SK-N-SH treated with all-trans-retinoic acid at 6 μM for 48 hours (cell line): ENCODE measurements around the gene SMARCA4.
"Not testable (repeated sequence)": the region's sequence is repeated elsewhere in the genome, so short reads cannot be mapped to it uniquely, and the experiment has no call there.

Experiments
- ATAC-seq: fragments of 200-7000 bp; cut with Tn5 transposase; 3 replicates; pipeline ENCODE4 v1.9.1; 2020; ENCODE audit warnings: mild to moderate bottlenecking, moderate library complexity
- ARNTL ChIP-seq: fragments of 450-650 bp; formaldehyde crosslinking; IDR thresholded peaks from 2 replicates; pipeline ENCODE4 v1.5.0; 2020; ENCODE audit warnings: low read depth, mild to moderate bottlenecking, moderate library complexity, borderline replicate concordance
- ESRRG ChIP-seq: fragments of 250-450 bp; sonication (Bioruptor Pico); IDR thresholded peaks from 2 replicates; pipeline ENCODE4 v1.6.1; 2021; ENCODE audit warnings: mild to moderate bottlenecking
- GLIS3 ChIP-seq: fragments of 250-450 bp; sonication (Bioruptor Pico); IDR thresholded peaks from 2 replicates; pipeline ENCODE4 v1.5.0; 2020; ENCODE audit warnings: mild to moderate bottlenecking, moderate library complexity
- OSR1 ChIP-seq: fragments of 250-450 bp; sonication (Bioruptor Pico); IDR thresholded peaks from 2 replicates; pipeline ENCODE4 v1.8.0; 2022; ENCODE audit warnings: moderate library complexity, mild to moderate bottlenecking, inconsistent platforms
- PPARA ChIP-seq: fragments of 250-450 bp; sonication (Bioruptor Pico); IDR thresholded peaks from 2 replicates; pipeline ENCODE4 v1.5.0; 2020; ENCODE audit warnings: mild to moderate bottlenecking, borderline replicate concordance
- SNAI2 ChIP-seq: fragments of 250-450 bp; sonication (Bioruptor Pico); IDR thresholded peaks from 2 replicates; pipeline ENCODE4 v1.5.0; 2020; ENCODE audit warnings: mild to moderate bottlenecking, moderate library complexity
- TCF4 ChIP-seq: fragments of 250-450 bp; sonication (Bioruptor Pico); IDR thresholded peaks from 2 replicates; pipeline ENCODE4 v1.8.0; 2021; ENCODE audit warnings: mild to moderate bottlenecking, moderate library complexity, borderline replicate concordance
- ZC3H10 ChIP-seq: fragments of 250-450 bp; sonication (Bioruptor Pico); IDR thresholded peaks from 2 replicates; pipeline ENCODE4 v1.5.1; 2021; ENCODE audit warnings: mild to moderate bottlenecking, moderate library complexity
- ZFP3 ChIP-seq: fragments of 250-450 bp; sonication (Bioruptor Pico); IDR thresholded peaks from 2 replicates; pipeline ENCODE4 v1.5.0; 2020; ENCODE audit warnings: mild to moderate bottlenecking, moderate library complexity
- ZFP30 ChIP-seq: fragments of 450-650 bp; formaldehyde crosslinking; IDR thresholded peaks from 2 replicates; pipeline ENCODE4 v1.5.0; 2022; ENCODE audit warnings: mild to moderate bottlenecking, moderate library complexity
- ZNF565 ChIP-seq: fragments of 450-650 bp; formaldehyde crosslinking; conservative IDR thresholded peaks from 2 replicates; pipeline ENCODE4 v1.5.0; 2020; ENCODE audit warnings: low read depth, mild to moderate bottlenecking, moderate library complexity
- ZNF8 ChIP-seq: fragments of 450-650 bp; formaldehyde crosslinking; IDR thresholded peaks from 2 replicates; pipeline ENCODE4 v1.5.0; 2020; ENCODE audit warnings: mild to moderate bottlenecking, moderate library complexity
- TF ChIP-seq, protein P1 (sequence below): fragments of 250-450 bp; sonication (Bioruptor Pico); IDR thresholded peaks from 2 replicates; pipeline ENCODE4 v1.5.0; 2020; ENCODE audit warnings: mild to moderate bottlenecking, moderate library complexity
- TF ChIP-seq, protein P2 (sequence below): fragments of 250-450 bp; sonication (Bioruptor Pico); IDR thresholded peaks from 2 replicates; pipeline ENCODE4 v1.8.0; 2021; ENCODE audit warnings: low read depth, mild to moderate bottlenecking, moderate library complexity, borderline replicate concordance
- TF ChIP-seq, protein P3 (sequence below): fragments of 250-450 bp; sonication (Bioruptor Pico); IDR thresholded peaks from 2 replicates; pipeline ENCODE4 v1.5.1; 2021; ENCODE audit warnings: mild to moderate bottlenecking, moderate library complexity
- TF ChIP-seq, protein P4 (sequence below): fragments of 250-450 bp; sonication (Bioruptor Pico); IDR thresholded peaks from 2 replicates; pipeline ENCODE4 v1.8.0; 2020; ENCODE audit warnings: mild to moderate bottlenecking, moderate library complexity, borderline replicate concordance

The SMARCA4 gene

DNA sequence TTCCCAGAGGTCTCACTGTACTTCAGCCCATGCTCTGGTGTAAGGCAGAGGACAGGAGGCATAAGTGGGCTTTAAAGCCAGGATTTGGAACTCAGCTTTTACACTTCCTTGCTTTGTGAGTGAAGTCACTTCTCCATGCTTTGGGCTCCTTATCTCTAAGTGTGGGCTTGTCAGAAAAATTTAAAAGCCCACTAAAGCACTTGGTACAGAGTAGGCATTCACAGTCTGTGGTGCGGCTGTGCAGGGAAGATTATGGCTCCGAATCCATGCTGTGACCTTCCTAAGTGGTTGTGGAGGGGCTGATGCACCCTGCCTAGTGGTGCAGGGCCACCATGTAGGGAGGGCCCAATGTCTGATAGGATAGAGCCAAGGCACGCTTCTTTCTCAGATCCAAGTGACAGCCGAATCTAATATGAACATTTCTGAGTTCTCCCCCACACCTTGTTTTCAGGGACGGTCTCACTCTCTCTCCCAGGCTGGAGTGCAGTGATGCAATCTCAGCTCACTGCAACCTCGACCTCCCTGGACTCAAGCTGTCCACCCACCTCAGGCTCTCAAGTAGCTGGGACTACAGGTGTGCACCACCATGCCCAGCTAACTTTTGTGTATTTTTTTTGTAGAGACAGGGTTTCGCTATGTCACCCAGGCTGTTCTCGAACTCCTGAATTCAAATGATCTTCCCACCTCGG, 25.3 kb upstream of the SMARCA4 start (continued):
- TF ChIP-seq, protein P1, sequence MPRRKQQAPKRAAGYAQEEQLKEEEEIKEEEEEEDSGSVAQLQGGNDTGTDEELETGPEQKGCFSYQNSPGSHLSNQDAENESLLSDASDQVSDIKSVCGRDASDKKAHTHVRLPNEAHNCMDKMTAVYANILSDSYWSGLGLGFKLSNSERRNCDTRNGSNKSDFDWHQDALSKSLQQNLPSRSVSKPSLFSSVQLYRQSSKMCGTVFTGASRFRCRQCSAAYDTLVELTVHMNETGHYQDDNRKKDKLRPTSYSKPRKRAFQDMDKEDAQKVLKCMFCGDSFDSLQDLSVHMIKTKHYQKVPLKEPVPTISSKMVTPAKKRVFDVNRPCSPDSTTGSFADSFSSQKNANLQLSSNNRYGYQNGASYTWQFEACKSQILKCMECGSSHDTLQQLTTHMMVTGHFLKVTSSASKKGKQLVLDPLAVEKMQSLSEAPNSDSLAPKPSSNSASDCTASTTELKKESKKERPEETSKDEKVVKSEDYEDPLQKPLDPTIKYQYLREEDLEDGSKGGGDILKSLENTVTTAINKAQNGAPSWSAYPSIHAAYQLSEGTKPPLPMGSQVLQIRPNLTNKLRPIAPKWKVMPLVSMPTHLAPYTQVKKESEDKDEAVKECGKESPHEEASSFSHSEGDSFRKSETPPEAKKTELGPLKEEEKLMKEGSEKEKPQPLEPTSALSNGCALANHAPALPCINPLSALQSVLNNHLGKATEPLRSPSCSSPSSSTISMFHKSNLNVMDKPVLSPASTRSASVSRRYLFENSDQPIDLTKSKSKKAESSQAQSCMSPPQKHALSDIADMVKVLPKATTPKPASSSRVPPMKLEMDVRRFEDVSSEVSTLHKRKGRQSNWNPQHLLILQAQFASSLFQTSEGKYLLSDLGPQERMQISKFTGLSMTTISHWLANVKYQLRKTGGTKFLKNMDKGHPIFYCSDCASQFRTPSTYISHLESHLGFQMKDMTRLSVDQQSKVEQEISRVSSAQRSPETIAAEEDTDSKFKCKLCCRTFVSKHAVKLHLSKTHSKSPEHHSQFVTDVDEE (CRISPR knock-in tag), result no peak
- no peak for TF ChIP-seq ZNF8
- TF ChIP-seq, protein P2, sequence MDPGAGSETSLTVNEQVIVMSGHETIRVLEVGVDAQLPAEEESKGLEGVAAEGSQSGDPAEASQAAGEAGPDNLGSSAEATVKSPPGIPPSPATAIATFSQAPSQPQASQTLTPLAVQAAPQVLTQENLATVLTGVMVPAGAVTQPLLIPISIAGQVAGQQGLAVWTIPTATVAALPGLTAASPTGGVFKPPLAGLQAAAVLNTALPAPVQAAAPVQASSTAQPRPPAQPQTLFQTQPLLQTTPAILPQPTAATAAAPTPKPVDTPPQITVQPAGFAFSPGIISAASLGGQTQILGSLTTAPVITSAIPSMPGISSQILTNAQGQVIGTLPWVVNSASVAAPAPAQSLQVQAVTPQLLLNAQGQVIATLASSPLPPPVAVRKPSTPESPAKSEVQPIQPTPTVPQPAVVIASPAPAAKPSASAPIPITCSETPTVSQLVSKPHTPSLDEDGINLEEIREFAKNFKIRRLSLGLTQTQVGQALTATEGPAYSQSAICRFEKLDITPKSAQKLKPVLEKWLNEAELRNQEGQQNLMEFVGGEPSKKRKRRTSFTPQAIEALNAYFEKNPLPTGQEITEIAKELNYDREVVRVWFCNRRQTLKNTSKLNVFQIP (CRISPR knock-in tag), result no peak

DNA sequence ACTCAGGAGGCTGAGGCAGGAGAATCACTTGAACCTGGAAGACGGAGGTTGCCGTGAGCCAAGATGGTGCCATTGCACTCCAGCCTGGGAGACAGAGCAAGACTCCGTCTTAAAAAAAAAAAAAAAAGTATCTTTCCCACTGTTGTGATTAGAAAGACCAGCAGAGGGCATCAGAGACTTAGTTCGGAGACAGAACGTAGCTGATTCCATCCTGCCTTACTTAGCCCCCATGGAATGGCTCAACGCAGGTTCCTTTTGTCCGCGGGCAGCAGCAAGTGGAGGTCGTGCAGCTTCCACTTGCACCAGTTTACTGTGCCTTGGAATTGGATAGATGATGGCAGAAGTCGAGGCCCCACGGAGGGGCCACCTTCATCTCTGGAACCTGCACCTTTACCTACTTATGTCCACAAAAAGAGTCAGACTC, 24.2 kb upstream of the SMARCA4 start:
- ATAC-seq, result peak; percentile 92
- TF ChIP-seq GLIS3 (no peak), ARNTL (CRISPR knock-in tag) (no peak), ESRRG (CRISPR knock-in tag) (no peak), ZFP3 (no peak), ZFP30 (CRISPR knock-in tag) (no peak), TCF4 (no peak), PPARA (CRISPR knock-in tag) (no peak), OSR1 (no peak), SNAI2 (CRISPR knock-in tag) (no peak)
- TF ChIP-seq, protein P1 (CRISPR knock-in tag), result no peak
- TF ChIP-seq, protein P3, sequence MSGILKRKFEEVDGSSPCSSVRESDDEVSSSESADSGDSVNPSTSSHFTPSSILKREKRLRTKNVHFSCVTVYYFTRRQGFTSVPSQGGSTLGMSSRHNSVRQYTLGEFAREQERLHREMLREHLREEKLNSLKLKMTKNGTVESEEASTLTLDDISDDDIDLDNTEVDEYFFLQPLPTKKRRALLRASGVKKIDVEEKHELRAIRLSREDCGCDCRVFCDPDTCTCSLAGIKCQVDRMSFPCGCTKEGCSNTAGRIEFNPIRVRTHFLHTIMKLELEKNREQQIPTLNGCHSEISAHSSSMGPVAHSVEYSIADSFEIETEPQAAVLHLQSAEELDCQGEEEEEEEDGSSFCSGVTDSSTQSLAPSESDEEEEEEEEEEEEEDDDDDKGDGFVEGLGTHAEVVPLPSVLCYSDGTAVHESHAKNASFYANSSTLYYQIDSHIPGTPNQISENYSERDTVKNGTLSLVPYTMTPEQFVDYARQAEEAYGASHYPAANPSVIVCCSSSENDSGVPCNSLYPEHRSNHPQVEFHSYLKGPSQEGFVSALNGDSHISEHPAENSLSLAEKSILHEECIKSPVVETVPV (CRISPR knock-in tag), result no peak
- TF ChIP-seq, all 23 proteins: peak for 0

DNA sequence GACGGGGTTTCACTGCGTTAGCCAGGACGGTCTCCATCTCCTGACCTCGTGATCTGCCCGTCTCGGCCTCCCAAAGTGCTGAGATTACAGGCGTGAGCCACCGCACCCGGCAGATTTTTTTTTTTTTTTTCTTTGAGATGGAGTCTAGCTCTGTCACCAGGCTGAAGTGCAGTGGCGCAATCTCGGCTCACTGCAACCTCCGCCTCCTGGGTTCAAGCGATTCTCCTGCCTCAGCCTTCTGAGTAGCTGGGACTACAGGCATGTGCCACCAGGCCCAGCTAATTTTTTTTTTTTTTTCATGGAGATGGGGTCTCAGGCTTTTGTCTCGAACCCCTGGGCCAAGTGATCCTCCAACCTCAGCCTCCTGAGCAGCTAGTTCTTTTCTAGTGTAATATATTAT, 19.2 kb upstream of the SMARCA4 start:
- not testable (repeated sequence) for ATAC-seq

DNA sequence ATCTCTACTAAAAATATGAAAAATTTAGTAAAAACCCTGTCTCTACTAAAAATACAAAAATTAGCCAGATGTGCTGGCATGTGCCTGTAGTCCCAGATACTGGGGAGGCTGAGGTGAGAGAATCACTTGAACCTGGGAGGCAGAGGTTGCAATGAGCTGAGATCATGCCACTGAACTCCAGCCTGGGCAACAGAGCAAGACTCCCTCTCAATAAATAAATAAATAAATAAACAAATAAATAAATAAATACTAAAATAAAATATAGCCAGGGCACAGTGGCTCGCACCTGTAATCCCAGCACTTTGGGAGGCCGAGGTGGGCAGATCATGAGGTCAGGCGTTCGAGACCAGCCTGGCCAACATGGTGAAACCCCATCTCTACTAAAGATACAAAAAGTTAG, 17.4 kb upstream of the SMARCA4 start:
- not testable (repeated sequence) for ATAC-seq

DNA sequence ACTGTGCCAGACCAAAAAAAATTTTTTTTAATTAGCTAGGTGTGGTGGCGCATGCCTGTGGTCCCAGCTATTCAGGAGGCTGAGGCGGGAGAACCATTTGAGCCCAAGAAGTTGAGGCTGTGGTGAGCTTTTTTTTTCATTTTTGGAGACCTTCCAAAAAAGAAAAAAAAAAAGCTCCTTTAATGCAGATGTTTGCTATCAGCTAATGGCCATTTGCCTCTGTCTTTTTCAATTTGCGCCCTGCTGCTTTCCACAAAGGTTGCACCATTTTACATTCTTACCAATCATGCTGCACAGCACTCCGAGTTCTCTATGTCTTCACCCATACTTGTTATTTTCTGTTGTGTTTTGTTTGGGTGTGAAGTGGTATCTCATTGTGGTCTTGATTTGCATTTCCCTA, 15.6 kb upstream of the SMARCA4 start:
- TF ChIP-seq ESRRG (CRISPR knock-in tag) (no peak), OSR1 (no peak), ZC3H10 (CRISPR knock-in tag) (no peak), ZFP3 (no peak), TCF4 (no peak), ZNF565 (CRISPR knock-in tag) (no peak)
- TF ChIP-seq, protein P3 (CRISPR knock-in tag), result no peak
- TF ChIP-seq, protein P2 (CRISPR knock-in tag), result no peak
- TF ChIP-seq, protein P4, sequence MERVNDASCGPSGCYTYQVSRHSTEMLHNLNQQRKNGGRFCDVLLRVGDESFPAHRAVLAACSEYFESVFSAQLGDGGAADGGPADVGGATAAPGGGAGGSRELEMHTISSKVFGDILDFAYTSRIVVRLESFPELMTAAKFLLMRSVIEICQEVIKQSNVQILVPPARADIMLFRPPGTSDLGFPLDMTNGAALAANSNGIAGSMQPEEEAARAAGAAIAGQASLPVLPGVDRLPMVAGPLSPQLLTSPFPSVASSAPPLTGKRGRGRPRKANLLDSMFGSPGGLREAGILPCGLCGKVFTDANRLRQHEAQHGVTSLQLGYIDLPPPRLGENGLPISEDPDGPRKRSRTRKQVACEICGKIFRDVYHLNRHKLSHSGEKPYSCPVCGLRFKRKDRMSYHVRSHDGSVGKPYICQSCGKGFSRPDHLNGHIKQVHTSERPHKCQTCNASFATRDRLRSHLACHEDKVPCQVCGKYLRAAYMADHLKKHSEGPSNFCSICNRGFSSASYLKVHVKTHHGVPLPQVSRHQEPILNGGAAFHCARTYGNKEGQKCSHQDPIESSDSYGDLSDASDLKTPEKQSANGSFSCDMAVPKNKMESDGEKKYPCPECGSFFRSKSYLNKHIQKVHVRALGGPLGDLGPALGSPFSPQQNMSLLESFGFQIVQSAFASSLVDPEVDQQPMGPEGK (CRISPR knock-in tag), result no peak
- no peak for ATAC-seq
